Effector memory CD4-positive, alpha-beta T cell (primary cell): ENCODE results near the gene DMC1.

Source experiments
- DNase-seq, 3 donors: peaks; one replicate each; pipeline ENCODE4 v3.0.0-alpha.2; 2020
- H3K27ac ChIP-seq: 2 replicates; pipeline ENCODE4 v1.7.0; 2013; ENCODE audit warnings: mild to moderate bottlenecking, low read length, moderate library complexity; ENCODE audit not compliant: insufficient read depth, poor library complexity, severe bottlenecking
- H3K27me3 ChIP-seq: replicated peaks from 2 replicates; pipeline ENCODE4 v1.7.0; 2013; ENCODE audit warnings: mild to moderate bottlenecking, low read length; ENCODE audit not compliant: insufficient read depth, control insufficient read depth, poor library complexity, severe bottlenecking
- H3K36me3 ChIP-seq: 2 replicates; pipeline ENCODE4 v1.7.0; 2013; ENCODE audit warnings: mild to moderate bottlenecking, low read length, moderate library complexity; ENCODE audit not compliant: control insufficient read depth, insufficient read depth
- H3K4me1 ChIP-seq: 2 replicates; pipeline ENCODE4 v1.7.0; 2013; ENCODE audit warnings: low read length, mild to moderate bottlenecking; ENCODE audit not compliant: control insufficient read depth, insufficient read depth, poor library complexity, severe bottlenecking
- H3K4me3 ChIP-seq: 2 replicates; pipeline ENCODE4 v1.7.0; 2013; ENCODE audit warnings: low read length, low read depth, mild to moderate bottlenecking; ENCODE audit not compliant: insufficient read depth, poor library complexity, severe bottlenecking
- H3K9me3 ChIP-seq: 2 replicates; pipeline ENCODE4 v1.7.0; 2013; ENCODE audit warnings: mild to moderate bottlenecking, low read length, moderate library complexity; ENCODE audit not compliant: control insufficient read depth

DMC1 gene

DNA sequence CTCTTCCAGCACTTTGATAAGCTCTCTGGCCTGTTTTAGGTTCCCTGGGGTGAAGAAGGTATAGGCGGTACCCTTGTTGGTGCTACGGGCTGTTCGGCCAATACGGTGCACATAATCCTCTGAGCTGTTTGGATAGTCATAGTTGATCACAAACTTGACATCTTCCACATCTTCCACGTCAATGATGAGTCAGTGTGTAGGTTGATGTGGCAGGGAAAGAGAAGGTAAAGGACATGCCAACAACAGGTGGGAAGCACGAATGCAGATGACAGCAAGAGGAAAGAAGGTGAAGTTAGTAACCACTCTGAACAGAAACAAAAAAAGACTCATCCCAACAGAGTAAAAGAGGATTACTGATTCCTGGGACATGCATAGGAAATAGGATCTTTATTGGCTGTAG, 82.0 kb downstream of the DMC1 start:
- peaks cover 94% of the 10 kb centered on the region for H3K36me3 ChIP-seq
- DNase-seq = no peak
- no peak overlapping the region for H3K27ac ChIP-seq
- no peak overlapping the region for H3K4me3 ChIP-seq
- no peaks in the 10 kb centered on the region for H3K9me3 ChIP-seq
- peaks cover 3% of the 10 kb centered on the region for H3K4me1 ChIP-seq
- H3K27me3 ChIP-seq = no peaks in the 10 kb centered on the region

DNA sequence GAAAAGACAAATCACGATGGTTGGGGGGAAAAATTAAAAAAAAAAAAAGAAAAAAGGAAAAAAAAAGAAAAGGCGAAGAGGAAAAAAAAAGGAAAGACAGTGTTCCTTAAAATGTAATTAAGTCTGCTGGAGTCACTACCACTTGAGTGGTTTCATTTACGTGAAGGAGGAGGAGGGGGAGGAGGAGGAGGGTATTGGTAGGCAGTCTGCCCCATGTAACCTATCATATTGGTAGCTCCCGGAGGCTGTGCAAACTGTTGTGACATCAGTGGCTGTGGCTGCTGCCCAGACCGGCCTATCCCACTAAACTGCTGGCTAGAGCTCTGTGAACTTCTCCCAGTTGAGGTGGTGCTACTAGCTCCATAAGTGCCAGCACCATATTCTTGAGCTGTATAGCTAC, 84.2 kb downstream of the DMC1 start:
- Histone ChIP-seq H3K4me1 (peaks cover 3% of the 10 kb centered on the region), H3K4me3 (no peak overlapping the region), H3K9me3 (no peaks in the 10 kb centered on the region), H3K27ac (no peak overlapping the region), H3K27me3 (no peaks in the 10 kb centered on the region), H3K36me3 (peaks cover 85% of the 10 kb centered on the region)
- no peak for DNase-seq

DNA sequence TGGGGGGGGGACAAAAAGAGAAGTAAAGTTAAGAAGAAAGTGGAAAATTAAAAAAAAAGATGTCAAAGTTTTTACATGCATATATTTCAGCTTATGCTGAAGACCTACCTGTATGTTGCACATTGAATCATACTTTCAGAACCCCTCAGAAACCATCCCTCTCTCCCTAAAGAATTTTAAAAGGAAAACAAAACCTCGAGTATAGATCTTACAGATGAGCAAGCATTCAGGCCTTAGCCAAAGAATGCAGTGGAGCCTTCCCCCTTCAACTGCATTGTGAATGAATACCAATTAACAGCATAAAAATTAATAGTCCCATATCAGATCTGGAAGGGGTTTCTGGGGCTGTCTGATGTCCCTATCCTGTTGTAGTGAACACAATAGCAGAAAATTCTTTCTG, 85.7 kb downstream of the DMC1 start:
- Histone ChIP-seq H3K36me3 (peaks cover 69% of the 10 kb centered on the region), H3K27ac (no peak overlapping the region), H3K9me3 (no peaks in the 10 kb centered on the region), H3K27me3 (no peaks in the 10 kb centered on the region), H3K4me1 (peaks cover 3% of the 10 kb centered on the region), H3K4me3 (no peak overlapping the region)
- no peak for DNase-seq

DNA sequence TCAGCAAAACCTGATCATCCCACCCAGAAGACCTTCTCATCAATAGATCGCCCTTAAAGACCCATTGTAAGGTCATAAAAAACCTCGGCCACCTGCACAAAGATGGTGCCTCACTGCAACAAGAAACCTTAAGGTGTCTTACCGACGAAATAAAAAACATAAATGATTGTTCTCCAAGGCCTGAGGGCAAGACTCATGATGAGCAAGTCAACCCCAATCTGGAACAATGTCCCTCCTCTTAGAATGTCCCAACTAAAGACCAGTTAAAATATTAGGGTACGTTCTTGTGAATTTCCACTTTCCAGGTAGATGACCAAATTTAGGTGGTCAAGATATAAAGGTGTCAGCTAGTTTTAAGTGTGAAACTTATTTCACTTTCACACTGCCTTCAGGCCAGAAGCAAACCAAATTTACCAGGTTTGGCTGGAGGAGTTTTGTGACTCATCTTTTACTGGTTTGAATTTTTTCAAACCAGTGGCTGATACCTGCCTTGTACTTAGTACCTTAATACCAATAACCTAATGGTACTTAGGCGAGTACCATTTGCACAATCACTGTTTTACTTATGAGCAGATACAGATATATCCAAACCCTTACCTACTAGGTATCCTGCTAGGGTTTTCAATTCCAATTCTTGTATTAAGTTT, 87.2 kb downstream of the DMC1 start:
- Histone ChIP-seq H3K4me3 (no peak overlapping the region), H3K27me3 (no peaks in the 10 kb centered on the region), H3K4me1 (peaks cover 3% of the 10 kb centered on the region), H3K27ac (no peak overlapping the region), H3K9me3 (no peaks in the 10 kb centered on the region), H3K36me3 (peaks cover 55% of the 10 kb centered on the region)
- DNase-seq = no peak

DNA sequence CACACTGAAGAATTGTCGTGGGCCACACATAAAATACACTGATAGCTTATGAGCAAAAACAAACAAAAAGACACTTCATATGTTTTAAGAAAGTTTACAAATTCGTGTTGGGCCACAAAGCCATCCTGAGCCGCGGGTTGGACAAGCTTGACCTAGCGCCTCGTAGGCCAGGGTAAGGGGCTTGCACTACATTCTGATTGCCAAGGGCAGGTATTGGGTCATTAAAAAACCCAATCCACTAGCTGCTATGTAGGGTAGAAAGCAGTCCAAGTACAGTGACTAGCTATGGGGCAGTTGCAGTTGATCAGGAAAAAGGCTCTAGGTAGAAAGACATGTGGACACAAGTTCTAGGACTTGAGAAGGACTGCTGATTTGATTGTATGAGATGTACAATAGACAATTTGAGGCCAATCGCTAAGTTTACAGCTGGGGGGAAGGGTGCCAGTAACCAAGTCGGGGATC, 88.1 kb downstream of the DMC1 start:
- Histone ChIP-seq H3K27ac (no peak overlapping the region), H3K4me1 (peaks cover 3% of the 10 kb centered on the region), H3K4me3 (no peak overlapping the region), H3K36me3 (peaks cover 49% of the 10 kb centered on the region), H3K9me3 (no peaks in the 10 kb centered on the region), H3K27me3 (no peaks in the 10 kb centered on the region)
- DNase-seq = no peak

DNA sequence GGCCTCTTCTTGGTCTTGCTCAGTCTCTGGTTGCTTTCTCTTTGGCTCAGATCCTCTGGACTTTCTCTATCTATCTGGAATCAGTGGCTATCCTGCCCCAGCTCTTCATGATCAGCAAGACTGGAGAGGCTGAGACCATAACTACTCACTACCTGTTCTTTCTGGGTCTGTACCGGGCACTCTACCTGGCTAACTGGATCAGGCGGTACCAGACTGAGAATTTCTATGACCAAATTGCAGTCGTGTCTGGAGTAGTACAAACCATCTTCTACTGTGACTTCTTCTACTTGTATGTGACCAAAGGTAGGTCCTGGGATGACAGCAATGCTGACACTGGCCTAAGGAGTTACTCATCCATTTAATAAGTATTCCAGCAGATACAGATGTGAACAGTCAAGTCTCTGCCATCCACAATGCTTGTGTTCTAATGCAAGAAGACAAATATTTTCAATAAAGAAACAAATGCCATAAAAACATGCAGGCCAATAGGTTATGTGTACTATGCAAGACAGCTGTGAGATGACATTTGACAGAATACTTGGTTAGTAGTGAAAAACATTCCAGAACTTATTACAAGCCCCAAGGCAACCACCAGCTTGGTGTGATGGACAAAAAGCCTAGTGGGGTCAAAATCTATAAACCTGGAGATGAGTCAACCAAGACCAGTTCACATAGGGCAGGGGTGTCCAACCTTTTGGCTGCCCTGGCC, 88.7 kb downstream of the DMC1 start:
- DNase-seq = no peak
- H3K4me1 ChIP-seq = peaks cover 3% of the 10 kb centered on the region
- H3K9me3 ChIP-seq = no peaks in the 10 kb centered on the region
- H3K27ac ChIP-seq = no peak overlapping the region
- H3K27me3 ChIP-seq = no peaks in the 10 kb centered on the region
- no peak overlapping the region for H3K4me3 ChIP-seq
- H3K36me3 ChIP-seq = peaks cover 43% of the 10 kb centered on the region

DNA sequence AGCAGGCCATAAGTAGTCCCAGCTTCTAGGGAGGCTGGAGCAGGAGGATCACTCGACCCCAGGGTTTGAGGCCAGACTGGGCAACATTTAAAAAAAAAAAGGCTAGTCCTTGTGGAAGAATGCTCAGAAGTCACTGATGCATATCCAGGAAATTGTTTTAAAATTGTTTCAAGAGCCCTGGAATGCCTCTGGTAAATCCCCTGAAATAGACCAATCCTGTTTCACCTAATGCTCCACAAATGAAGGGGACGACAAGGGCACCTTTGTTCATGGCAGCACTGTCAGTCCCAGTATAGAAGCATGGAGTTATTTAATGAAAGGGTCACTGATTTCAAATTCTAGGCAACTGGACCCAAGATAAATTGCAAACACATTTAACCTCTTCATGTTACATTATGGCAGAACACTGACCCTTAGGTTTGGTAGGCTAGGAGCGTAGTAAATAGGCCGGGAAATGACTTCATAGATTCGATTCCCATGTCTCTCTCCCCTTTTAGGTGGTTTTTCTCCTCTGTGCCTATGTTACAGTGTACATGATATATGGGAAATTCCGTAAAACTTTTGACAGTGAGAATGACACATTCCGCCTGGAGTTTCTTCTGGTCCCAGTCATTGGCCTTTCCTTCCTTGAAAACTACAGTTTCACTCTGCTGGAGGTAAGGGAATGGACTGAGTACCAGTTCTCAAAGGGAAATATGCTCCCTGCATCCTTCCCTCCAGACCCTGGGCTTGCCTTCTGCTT, 90.7 kb downstream of the DMC1 start:
- no peak overlapping the region for H3K4me3 ChIP-seq
- H3K27me3 ChIP-seq = no peaks in the 10 kb centered on the region
- peaks cover 26% of the 10 kb centered on the region for H3K36me3 ChIP-seq
- H3K4me1 ChIP-seq = no peaks in the 10 kb centered on the region
- no peak for DNase-seq
- H3K27ac ChIP-seq = no peak overlapping the region
- H3K9me3 ChIP-seq = no peaks in the 10 kb centered on the region

DNA sequence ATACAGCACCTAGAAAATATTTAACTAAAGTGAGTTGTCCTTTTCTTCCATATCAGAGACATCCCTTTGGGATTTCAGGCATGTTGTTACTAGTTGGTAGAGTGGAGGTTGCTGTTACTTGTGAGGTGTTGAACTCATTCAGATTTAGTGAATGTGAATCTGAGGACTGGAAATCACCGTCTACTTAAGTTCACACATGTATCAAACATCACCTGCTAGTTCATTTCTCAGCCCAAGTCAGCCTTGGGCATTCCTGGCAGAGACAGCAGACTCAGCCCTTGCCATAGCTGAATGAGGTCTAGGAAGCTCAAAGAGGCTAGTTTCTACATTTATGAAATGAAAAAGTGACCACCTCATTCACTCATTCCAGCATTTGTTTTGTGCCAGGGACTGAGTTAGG, 92.4 kb downstream of the DMC1 start:
- peaks cover 9% of the 10 kb centered on the region for H3K36me3 ChIP-seq
- no peak overlapping the region for H3K4me3 ChIP-seq
- no peaks in the 10 kb centered on the region for H3K4me1 ChIP-seq
- H3K27ac ChIP-seq = no peak overlapping the region
- no peak for DNase-seq
- no peaks in the 10 kb centered on the region for H3K9me3 ChIP-seq
- H3K27me3 ChIP-seq = no peaks in the 10 kb centered on the region

DNA sequence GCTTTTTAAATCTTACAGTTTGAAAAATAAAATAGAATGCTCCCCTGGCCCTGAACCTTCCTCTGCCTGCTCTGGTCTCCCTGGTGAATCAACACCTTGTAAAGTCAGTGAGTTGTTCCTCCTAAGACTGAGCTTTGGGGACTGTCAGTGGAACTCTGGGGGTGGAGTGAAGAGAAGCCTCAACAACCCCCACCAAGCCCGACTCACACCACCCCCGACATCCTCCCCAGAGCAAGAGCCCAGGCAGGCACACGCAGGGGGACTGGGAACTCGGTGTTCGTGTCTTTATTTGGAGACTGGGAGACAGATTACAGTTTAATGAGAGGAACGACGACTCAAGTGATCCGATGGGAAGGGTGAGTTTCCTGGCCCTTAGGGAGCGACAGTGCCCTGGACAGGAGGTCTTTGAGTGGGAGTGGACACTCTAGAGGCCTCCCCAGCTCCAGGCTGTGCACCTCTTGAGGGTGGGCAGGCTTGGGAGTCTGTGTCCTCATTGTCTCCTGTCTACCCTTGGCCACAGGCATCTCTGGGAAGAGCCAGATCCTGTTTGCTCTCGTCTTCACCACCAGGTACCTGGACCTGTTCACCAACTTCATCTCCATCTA, 95.9 kb downstream of the DMC1 start:
- no peaks in the 10 kb centered on the region for H3K9me3 ChIP-seq
- no peak overlapping the region for H3K27ac ChIP-seq
- H3K36me3 ChIP-seq = no peaks in the 10 kb centered on the region
- no peak for DNase-seq
- H3K4me3 ChIP-seq = no peak overlapping the region
- H3K27me3 ChIP-seq = no peaks in the 10 kb centered on the region
- no peaks in the 10 kb centered on the region for H3K4me1 ChIP-seq

DNA sequence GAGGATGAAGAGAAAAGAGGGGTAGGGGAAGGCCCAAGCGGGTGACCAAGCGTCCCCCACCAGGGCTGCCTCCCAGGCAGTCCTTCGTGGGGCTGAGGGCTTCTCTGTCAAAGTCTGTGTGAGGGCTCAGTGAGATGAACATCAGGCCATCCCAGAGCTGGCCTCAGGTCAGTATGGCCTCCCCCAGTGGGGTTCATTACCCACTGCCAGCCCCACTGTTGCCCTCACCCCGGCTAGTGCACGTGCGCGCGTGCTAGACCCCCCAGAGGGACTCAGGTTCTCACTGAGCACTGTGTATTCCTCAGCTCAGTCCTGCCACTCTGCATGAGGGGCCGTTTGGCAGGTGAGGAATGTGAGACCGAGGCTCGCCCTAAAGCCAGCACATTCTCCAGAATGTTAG, 98.7 kb downstream of the DMC1 start:
- no peaks in the 10 kb centered on the region for H3K36me3 ChIP-seq
- H3K27ac ChIP-seq = no peak overlapping the region
- peaks cover 7% of the 10 kb centered on the region for H3K27me3 ChIP-seq
- DNase-seq = no peak
- no peak overlapping the region for H3K4me3 ChIP-seq
- no peaks in the 10 kb centered on the region for H3K9me3 ChIP-seq
- peaks cover 3% of the 10 kb centered on the region for H3K4me1 ChIP-seq
